Measurements from ENCODE around the gene TRAF3IP1. TPM values are rescaled to one million over a fixed set of nuclear protein-coding genes. Genes with fewer than 3 reads are reported as not detected.

TRAF3IP1 gene, protein sequence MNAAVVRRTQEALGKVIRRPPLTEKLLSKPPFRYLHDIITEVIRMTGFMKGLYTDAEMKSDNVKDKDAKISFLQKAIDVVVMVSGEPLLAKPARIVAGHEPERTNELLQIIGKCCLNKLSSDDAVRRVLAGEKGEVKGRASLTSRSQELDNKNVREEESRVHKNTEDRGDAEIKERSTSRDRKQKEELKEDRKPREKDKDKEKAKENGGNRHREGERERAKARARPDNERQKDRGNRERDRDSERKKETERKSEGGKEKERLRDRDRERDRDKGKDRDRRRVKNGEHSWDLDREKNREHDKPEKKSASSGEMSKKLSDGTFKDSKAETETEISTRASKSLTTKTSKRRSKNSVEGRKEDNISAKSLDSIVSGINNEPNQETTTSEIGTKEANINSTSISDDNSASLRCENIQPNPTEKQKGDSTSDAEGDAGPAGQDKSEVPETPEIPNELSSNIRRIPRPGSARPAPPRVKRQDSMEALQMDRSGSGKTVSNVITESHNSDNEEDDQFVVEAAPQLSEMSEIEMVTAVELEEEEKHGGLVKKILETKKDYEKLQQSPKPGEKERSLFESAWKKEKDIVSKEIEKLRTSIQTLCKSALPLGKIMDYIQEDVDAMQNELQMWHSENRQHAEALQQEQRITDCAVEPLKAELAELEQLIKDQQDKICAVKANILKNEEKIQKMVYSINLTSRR
- 9.1 and 11.3 TPM in 2 replicates for total RNA-seq

DNA sequence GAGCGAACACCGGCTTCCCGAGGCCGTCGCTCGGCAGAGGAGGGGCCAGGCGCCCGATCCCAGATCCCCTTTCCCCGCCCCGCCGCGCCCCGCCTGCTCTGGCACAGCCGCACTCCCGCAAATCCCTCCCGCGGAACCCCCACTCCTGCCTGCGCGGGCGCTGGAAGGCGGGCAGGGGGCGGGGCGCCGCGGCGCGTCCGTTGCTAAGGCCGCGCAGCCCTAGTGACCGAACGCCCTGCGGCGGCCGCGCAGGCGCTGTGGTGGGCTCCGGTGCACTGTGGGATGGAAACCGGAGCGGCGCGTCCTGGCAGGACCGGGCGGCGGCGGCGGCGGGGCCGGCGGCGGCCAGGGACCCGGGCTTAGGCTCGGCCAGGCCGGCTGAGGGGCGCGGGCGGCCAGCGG lies at the start of gene TRAF3IP1:
Gene TRAF3IP1 (plus strand): TSS at position 273 of the 402 bp plus-strand sequence. CDS start 145 bp downstream, outside the sequence.

GRCh38 chr2:238287737-238288649 lies 32.3 kb upstream of the TRAF3IP1 start, which contains the start of gene PER2:
Gene PER2 (minus strand): TSS chr2:238288610. CDS start chr2:238277936, 10,674 bp downstream.

DNA sequence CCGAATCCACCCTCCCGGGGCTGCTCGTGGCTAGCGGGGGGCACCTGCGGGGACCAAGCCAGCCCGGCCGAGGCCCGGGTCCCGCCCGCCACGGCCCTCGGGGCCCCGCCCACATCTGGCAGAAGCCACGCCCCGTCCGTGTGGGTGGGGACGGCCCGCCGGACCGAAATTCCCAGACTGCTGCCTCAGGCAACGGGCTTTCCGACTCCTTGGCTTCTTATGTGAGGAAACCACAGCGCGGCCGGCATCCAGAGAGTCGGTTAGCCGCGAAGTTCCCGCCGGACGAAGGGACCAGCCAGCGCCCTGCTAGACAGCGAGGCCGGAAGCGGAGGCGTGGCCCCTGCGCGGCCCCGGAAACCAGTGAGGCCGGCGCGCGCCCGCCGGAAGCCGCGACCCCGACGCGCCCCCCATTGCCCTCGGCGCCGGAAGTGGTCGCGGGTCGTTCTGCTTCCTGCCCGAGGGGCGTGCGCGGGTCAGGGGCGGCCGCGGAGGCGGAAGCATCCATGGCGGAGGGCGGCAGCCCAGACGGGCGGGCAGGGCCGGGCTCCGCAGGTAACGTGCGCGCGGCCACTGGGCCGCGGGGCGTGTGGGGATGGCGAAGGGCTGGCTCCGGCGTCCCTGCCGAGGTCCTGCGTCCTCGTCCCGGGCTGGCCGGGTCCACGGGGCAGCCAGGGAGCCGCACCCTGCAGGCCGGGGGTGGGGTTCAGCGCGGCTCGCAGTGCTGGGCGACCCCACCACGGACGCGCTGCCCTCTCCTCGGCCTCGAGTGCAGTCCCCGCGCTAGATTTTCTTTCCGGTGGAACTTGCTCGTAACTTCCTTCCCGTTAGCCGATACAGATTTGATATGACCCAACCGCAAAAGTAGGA lies 106.5 kb downstream of the TRAF3IP1 start, which contains the start of gene ASB1:
Gene ASB1 (plus strand): TSS at position 360 of the 867 bp plus-strand sequence. CDS start 144 bp downstream, at position 504.

Other genes starting within 250 kb of the TRAF3IP1 start
- 0.06 and 0.40 TPM in 2 replicates for gene ESPNL, start 220.2 kb upstream of the TRAF3IP1 start, total RNA-seq
- gene KLHL30, start 181.8 kb upstream of the TRAF3IP1 start, total RNA-seq, result 1.6 and 6.3 TPM in 2 replicates
- gene ERFE, start 161.5 kb upstream of the TRAF3IP1 start, total RNA-seq, result 0.92 and 0.99 TPM in 2 replicates
- 20.3 and 24.1 TPM in 2 replicates for gene ILKAP, start 116.8 kb upstream of the TRAF3IP1 start, total RNA-seq
- gene HES6, start 80.5 kb upstream of the TRAF3IP1 start, total RNA-seq, result 1.7 and 1.8 TPM in 2 replicates
- 4.1 and 5.0 TPM in 2 replicates for gene PER2, start 31.9 kb upstream of the TRAF3IP1 start, total RNA-seq
- 55.5 and 58.2 TPM in 2 replicates for gene ASB1, start 106.4 kb downstream of the TRAF3IP1 start, total RNA-seq

Data from aortic smooth muscle cell (primary cell).